KOPT-K1 (cell line): ENCODE data around the gene CCDC40.

Experiments
- H3K27ac ChIP-seq: fragments of 200-600 bp; sonication (generic); 2 replicates; pipeline ENCODE4 v1.5.1; 2016; ENCODE audit warnings: antibody characterized with exemption, mild to moderate bottlenecking, low read depth, low read length; ENCODE audit not compliant: poor library complexity, severe bottlenecking
- H3K36me3 ChIP-seq: fragments of 200-600 bp; sonication (generic); 2 replicates; pipeline ENCODE4 v1.5.1; 2017; ENCODE audit warnings: antibody characterized with exemption, mild to moderate bottlenecking, low read length, moderate library complexity; ENCODE audit not compliant: insufficient read depth
- H3K9me3 ChIP-seq: fragments of 200-600 bp; sonication (generic); 2 replicates; pipeline ENCODE4 v1.5.1; 2017; ENCODE audit warnings: antibody characterized with exemption, low read length, mild to moderate bottlenecking; ENCODE audit not compliant: insufficient read depth, poor library complexity, severe bottlenecking

CCDC40 gene

DNA sequence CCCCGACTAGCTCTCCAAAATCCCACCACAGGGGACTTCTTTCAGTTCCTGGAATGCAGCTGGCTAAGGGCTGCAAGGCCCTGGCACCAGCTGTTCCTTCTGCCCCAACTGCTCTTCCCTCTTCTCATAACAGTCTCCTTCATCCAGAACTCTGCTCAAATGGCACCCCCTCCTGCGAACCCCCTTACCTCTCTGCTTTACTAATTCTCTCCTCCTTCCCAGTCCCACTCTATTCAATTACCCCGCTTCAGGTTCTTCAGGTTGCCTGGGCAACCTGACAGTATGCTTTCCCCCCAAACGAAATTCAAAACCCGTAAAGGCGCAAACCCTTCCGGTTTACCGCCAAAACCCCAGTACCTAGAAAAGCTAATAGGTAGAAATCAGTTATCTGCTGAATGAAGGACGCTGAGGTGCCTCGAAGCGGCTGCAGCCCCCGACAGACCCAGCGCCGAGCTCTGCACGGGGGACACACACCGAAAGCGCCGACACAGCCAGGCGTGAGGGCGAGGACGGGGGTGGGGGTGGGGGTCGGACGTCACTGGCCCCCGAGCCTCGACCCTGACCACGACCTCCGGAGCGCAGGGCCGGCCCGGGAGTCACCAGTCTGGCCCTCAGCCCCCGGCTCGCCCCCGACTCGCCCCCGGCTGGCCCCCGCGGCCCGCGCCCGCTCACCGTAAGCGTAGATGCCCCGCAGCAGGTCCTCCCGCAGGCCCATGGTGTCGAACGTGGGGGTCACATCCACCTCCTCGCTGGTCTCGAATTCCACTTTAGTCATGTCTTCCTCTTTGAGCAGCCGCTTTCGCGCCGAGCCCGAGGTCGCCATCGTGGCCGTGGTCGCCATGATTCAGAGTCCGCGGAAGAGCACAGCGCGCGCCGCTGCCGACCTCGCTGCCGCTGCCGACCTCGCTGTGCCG, 109.9 kb downstream of the CCDC40 start:
- peaks cover 44% of the 10 kb centered on the region for H3K36me3 ChIP-seq
- no peaks in the 10 kb centered on the region for H3K9me3 ChIP-seq
- H3K27ac ChIP-seq, result peak overlapping the region; percentile 78

DNA sequence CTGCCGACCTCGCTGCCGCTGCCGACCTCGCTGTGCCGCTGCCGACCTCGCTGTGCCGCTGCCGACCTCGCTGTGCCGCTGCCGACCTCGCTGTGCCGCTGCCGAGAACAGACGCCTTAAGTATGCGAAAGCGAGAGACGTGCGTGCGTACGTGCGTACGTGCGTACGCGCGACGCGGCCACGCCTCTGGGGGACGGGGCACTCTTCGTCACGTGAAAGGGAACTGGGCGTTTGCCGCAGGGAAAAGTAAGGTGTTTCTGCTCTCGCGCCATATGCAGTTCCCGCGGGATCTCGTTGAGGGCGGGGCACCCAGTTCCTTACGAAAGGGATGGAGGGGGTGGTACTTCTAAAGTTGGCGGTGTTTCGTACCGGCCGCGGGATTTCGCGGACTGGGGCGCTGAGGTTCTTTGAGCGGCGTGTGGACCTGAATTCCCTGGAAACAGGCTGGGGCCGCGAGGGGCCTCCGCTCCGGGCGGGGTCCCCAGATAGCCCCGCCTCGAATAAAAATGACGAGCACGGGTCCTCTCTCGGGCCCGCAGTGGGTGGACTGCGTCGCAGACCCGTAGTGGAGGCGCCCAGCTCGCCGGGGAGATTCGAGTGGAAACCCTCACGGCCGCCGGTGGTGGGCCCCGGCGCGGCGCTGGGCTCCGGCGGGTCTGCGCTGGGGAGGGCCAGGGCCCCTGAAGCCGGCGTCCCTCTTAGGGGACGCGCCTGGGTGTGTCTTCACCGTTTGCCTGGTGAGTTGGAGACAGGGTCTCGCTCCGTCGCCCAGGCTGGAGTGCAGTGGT, 110.8 kb downstream of the CCDC40 start, which contains the start of gene EIF4A3:
Gene EIF4A3 (minus strand): TSS at position 94 of the 788 bp plus-strand sequence. CDS start 167 bp downstream, outside the sequence.
- Histone ChIP-seq H3K27ac (peak within 1 kb of the TSS; percentile 78), H3K9me3 (peaks cover 5% of the 10 kb centered on the region), H3K36me3 (peaks cover 36% of the 10 kb centered on the region)
